ENCODE measurements around the gene TTC36. TPM values are rescaled to one million over a fixed set of nuclear protein-coding genes. Genes with fewer than 3 reads are reported as not detected.

Gene TTC36
- total and polyA plus RNA-seq, 9 of the 15 experiments (the other 6 are each of a cell fraction or from before 2014, with no cell fraction given), result 0.22 to 0.23 TPM; not detected in 7

DNA sequence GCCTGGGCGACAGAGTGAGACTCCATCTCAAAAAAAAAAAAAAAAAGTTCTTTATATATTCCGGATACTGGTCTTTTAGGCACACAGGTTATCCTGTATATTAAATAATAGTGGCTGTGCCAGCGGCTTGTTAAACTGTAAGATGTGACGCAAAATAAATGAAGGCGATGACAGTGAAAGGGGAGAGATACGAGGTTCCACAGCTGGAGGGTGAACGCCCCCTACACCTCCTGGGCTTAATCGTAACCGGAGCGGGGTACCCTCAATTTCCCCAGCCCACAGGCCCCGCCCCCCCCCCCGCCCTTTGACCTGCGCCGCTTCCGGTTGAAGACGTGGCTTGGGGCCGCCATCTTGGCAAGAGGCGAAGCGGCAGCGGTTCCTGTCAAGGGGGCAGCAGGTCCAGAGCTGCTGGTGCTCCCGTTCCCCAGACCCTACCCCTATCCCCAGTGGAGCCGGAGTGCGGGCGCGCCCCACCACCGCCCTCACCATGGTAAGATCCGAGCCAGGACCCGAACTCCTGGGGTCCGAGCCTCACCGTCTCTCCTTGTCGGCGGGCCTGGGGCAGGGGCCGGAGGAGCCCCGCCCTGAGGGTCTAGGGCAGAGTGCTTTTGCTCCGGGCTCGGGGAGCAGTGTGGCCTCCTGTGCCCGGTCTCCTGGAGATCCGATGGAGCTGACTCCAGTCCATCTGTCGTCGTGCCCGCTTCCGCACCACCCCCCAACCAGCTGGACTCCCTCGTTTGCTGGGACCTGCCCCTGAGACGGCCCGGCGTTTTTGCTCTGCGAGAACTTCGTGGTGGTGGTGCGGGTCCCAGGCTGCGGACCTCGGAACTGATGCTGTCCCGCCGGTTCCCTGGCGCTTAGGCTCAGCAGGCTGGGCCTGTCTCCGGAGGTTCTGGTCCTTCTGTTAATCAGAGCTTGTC lies 45.0 kb downstream of the TTC36 start, which contains the start of gene ARCN1 (continued):
- TF ChIP-seq, protein P1, sequence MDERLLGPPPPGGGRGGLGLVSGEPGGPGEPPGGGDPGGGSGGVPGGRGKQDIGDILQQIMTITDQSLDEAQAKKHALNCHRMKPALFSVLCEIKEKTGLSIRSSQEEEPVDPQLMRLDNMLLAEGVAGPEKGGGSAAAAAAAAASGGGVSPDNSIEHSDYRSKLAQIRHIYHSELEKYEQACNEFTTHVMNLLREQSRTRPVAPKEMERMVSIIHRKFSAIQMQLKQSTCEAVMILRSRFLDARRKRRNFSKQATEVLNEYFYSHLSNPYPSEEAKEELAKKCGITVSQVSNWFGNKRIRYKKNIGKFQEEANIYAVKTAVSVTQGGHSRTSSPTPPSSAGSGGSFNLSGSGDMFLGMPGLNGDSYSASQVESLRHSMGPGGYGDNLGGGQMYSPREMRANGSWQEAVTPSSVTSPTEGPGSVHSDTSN (CRISPR knock-in tag; IDR thresholded peaks at IDR 0.05; ENCODE audit: low read depth), result no peak
- TF ChIP-seq, protein P1 (tag; conservative IDR thresholded peaks at IDR 0.05; ENCODE audit: low read depth), result no peak
- peak; percentile 78; the same call in 1 of the 2 replicates for TF ChIP-seq MED1 (CRISPR knock-in tag; IDR thresholded peaks at IDR 0.05; ENCODE audit: borderline replicate concordance)
- TF ChIP-seq DMBX1 (CRISPR knock-in tag; IDR thresholded peaks at IDR 0.05; ENCODE audit: borderline replicate concordance), result 0 out of 2 replicates have a peak, but pooled peaks have one; percentile 0
- TF ChIP-seq ZNF77 (CRISPR knock-in tag; IDR thresholded peaks at IDR 0.05), result no peak
- TF ChIP-seq ZFP1 (CRISPR knock-in tag; IDR thresholded peaks at IDR 0.05), result no peak
- TF ChIP-seq SRSF1 (IDR thresholded peaks at IDR 0.05; ENCODE audit: low read depth, low read length), result no peak
- TF ChIP-seq EGR1 (conservative IDR thresholded peaks at IDR 0.05), result no peak
- TF ChIP-seq HOXB6 (CRISPR knock-in tag; IDR thresholded peaks at IDR 0.05; ENCODE audit: borderline replicate concordance), result no peak
- TF ChIP-seq, protein P2, sequence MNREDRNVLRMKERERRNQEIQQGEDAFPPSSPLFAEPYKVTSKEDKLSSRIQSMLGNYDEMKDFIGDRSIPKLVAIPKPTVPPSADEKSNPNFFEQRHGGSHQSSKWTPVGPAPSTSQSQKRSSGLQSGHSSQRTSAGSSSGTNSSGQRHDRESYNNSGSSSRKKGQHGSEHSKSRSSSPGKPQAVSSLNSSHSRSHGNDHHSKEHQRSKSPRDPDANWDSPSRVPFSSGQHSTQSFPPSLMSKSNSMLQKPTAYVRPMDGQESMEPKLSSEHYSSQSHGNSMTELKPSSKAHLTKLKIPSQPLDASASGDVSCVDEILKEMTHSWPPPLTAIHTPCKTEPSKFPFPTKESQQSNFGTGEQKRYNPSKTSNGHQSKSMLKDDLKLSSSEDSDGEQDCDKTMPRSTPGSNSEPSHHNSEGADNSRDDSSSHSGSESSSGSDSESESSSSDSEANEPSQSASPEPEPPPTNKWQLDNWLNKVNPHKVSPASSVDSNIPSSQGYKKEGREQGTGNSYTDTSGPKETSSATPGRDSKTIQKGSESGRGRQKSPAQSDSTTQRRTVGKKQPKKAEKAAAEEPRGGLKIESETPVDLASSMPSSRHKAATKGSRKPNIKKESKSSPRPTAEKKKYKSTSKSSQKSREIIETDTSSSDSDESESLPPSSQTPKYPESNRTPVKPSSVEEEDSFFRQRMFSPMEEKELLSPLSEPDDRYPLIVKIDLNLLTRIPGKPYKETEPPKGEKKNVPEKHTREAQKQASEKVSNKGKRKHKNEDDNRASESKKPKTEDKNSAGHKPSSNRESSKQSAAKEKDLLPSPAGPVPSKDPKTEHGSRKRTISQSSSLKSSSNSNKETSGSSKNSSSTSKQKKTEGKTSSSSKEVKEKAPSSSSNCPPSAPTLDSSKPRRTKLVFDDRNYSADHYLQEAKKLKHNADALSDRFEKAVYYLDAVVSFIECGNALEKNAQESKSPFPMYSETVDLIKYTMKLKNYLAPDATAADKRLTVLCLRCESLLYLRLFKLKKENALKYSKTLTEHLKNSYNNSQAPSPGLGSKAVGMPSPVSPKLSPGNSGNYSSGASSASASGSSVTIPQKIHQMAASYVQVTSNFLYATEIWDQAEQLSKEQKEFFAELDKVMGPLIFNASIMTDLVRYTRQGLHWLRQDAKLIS (CRISPR knock-in tag; IDR thresholded peaks at IDR 0.05), result peak; percentile 87
- TF ChIP-seq LEF1 (IDR thresholded peaks at IDR 0.05), result no peak
- TF ChIP-seq, protein P3, sequence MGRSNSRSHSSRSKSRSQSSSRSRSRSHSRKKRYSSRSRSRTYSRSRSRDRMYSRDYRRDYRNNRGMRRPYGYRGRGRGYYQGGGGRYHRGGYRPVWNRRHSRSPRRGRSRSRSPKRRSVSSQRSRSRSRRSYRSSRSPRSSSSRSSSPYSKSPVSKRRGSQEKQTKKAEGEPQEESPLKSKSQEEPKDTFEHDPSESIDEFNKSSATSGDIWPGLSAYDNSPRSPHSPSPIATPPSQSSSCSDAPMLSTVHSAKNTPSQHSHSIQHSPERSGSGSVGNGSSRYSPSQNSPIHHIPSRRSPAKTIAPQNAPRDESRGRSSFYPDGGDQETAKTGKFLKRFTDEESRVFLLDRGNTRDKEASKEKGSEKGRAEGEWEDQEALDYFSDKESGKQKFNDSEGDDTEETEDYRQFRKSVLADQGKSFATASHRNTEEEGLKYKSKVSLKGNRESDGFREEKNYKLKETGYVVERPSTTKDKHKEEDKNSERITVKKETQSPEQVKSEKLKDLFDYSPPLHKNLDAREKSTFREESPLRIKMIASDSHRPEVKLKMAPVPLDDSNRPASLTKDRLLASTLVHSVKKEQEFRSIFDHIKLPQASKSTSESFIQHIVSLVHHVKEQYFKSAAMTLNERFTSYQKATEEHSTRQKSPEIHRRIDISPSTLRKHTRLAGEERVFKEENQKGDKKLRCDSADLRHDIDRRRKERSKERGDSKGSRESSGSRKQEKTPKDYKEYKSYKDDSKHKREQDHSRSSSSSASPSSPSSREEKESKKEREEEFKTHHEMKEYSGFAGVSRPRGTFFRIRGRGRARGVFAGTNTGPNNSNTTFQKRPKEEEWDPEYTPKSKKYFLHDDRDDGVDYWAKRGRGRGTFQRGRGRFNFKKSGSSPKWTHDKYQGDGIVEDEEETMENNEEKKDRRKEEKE (IDR thresholded peaks at IDR 0.05; ENCODE audit: borderline replicate concordance in 1 of 2, control insufficient read depth in 1 of 2, low read depth in 2 of 2, low read length in 1 of 2), result no peak
- TF ChIP-seq SLC30A9 (CRISPR knock-in tag; IDR thresholded peaks at IDR 0.05), result no peak
- peak; percentile 58 for TF ChIP-seq ETV1 (tag; conservative IDR thresholded peaks at IDR 0.05; ENCODE audit: low read depth)
- no peak for TF ChIP-seq ZNF121 (CRISPR knock-in tag; conservative IDR thresholded peaks at IDR 0.05)
- TF ChIP-seq ZNF134 (CRISPR knock-in tag; conservative IDR thresholded peaks at IDR 0.05), result no peak
